ENCODE results near the gene ARHGEF26.

The ARHGEF26 gene

DNA sequence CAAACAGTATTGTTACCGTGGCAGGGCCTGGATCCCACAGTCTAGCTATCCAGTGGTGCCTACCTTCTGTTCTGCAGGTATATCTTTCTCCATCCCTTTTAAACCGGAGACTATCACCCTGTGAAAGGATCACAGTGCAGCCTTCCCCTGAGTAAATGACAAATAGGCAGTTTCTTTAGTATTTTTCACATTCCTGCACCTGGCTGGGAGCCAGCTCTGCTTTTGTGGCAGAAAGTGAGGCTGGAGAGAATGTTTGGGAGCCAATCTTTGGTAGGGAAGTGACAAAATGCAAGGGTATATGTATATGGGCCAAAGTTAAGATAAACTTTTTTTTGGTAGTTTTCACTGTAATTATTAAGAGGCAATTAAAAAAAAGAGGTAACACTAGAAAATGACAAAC lies 54.8 kb downstream of the ARHGEF26 start:
- TF ChIP-seq, protein P1, sequence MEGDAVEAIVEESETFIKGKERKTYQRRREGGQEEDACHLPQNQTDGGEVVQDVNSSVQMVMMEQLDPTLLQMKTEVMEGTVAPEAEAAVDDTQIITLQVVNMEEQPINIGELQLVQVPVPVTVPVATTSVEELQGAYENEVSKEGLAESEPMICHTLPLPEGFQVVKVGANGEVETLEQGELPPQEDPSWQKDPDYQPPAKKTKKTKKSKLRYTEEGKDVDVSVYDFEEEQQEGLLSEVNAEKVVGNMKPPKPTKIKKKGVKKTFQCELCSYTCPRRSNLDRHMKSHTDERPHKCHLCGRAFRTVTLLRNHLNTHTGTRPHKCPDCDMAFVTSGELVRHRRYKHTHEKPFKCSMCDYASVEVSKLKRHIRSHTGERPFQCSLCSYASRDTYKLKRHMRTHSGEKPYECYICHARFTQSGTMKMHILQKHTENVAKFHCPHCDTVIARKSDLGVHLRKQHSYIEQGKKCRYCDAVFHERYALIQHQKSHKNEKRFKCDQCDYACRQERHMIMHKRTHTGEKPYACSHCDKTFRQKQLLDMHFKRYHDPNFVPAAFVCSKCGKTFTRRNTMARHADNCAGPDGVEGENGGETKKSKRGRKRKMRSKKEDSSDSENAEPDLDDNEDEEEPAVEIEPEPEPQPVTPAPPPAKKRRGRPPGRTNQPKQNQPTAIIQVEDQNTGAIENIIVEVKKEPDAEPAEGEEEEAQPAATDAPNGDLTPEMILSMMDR (IDR thresholded peaks at IDR 0.05; ENCODE audit: control insufficient read depth, insufficient read depth, low read depth, low read length, missing control alignments): no peak
- no peak overlapping the region for H3K4me3 ChIP-seq (ENCODE audit: control insufficient read depth, low read depth, low read length)
- DNase-seq (ENCODE audit: low read depth): no peak

DNA sequence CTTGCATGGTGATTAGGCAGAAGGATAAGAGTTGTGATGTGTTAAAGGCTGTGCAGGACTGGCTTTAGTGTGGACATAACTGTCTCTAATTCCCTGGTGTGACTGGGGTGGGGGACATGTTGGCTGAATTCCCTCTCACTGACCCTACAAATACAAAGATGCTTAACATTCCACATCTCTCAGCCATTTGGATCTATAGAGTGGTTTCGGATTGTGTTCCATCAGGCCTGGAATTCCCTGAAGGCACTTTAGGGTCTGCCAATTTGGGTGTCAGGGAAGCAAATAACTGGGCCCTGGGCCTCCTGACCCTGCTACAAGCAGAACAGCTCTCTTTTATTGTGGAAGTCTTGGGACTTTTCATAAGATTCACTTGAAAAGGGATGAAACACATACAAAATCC lies 56.2 kb downstream of the ARHGEF26 start:
- no peak for DNase-seq (ENCODE audit: low read depth)
- TF ChIP-seq, protein P1 (IDR thresholded peaks at IDR 0.05; ENCODE audit: control insufficient read depth, insufficient read depth, low read depth, low read length, missing control alignments): no peak
- no peak overlapping the region for H3K4me3 ChIP-seq (ENCODE audit: control insufficient read depth, low read depth, low read length)

DNA sequence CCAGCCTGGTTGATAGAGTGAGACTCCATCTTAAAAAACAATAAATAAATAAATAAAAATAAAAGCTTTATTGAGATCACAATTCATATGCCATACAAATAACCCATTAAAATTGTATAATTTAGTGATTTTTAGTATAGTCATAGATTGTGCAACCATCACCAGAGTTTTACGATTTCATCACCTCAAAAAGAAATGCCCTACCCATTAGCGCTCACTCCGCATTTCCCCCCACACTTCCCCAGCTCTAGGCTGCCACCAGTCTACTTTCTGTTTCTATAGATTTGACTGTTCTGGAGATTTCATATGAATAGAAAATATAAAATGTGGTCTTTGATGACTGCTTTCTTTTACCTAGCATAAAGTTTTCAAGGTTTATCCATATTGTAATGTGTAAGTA lies 57.0 kb downstream of the ARHGEF26 start:
- TF ChIP-seq, protein P1 (IDR thresholded peaks at IDR 0.05; ENCODE audit: control insufficient read depth, insufficient read depth, low read depth, low read length, missing control alignments): no peak
- DNase-seq (ENCODE audit: low read depth): no peak
- no peak overlapping the region for H3K4me3 ChIP-seq (ENCODE audit: control insufficient read depth, low read depth, low read length)

DNA sequence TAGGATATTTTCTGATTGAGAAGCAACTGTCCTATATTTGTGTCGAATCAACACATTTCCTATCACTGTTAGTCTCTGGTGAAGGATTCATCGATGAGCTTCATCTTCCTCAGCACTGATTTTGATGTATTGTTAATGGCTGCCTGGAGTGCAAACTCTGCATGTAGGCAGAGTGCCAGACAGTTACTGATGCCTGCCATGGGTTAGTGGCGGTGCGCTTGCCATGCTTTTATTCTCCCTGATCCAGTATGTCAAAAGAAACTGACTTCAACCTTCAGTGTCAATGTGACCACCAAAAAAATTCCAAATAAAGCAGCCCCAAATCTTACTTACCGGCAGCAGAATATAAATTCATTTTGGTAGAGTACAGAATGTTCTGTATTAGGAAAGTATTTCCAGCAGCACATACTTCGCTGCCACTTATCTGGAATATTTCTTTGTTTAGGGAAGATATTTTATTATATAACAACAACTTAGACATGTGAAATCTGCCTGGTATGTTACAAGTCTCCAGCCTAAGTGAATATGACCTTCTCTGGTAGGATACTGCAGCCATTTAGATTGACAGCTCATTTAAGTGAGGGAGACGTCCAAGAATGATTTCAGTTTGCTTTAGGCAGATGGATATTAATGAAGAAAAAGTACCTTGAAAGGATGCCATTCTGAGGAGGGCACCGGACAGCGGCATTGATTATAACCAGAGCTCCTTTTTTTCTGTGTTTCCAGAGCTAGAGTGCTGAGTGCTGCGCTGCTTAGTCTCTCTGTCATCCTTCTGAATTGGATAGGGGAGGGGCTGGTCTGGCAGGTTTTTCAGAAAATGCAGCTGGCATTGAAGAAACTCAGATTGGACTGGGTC lies 59.9 kb downstream of the ARHGEF26 start:
- no peak for DNase-seq (ENCODE audit: low read depth)
- TF ChIP-seq, protein P1 (IDR thresholded peaks at IDR 0.05; ENCODE audit: control insufficient read depth, insufficient read depth, low read depth, low read length, missing control alignments): no peak
- no peak overlapping the region for H3K4me3 ChIP-seq (ENCODE audit: control insufficient read depth, low read depth, low read length)

DNA sequence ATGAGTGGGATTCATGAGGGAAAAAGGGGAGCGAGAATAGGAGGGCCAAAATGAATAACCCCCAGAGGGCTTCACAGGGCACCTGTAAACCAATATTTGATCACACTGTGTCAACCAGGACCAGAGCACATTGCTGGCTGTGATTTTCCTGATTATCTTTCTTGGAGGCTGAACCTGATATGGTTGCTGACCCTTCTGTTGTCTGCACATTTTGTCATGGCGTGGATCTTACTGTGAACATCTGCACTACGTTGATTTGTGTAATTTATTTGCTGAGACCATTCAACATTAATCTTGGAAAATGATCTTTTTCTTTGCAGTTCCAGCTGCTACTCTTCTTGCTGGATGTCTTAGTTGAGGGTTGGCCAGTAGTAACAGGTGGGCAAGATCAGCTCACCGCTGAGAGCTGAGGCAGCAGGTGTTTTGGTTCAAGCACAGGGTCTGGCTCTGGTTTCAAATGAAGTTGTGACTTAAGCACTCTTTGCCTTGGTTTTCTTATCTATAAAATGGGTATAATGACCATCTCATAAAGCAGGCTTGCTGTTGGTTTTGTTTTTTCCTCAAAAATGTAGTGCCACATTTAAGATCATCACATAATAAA lies 61.2 kb downstream of the ARHGEF26 start:
- TF ChIP-seq, protein P1 (IDR thresholded peaks at IDR 0.05; ENCODE audit: control insufficient read depth, insufficient read depth, low read depth, low read length, missing control alignments): no peak
- no peak for DNase-seq (ENCODE audit: low read depth)
- H3K4me3 ChIP-seq (ENCODE audit: control insufficient read depth, low read depth, low read length): no peak overlapping the region

DNA sequence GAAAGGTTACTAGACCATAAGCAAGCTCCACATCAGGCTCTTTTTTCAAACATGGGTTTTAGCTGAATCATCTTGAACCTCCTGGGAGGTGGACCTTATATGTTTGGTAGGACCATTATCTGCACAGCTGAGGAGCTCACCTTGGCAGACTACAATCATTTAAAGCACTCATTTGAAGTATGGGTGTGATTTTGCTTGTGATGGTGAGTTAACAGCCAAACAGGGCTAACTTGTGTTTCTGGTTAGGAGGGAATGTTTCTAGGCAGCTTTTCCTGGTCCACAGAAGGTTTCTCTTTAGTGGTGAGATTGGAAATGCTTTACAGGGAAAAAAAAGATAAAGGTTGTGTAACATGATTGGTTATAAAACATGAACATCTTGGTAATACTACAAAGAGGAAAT lies 61.8 kb downstream of the ARHGEF26 start:
- no peak for DNase-seq (ENCODE audit: low read depth)
- TF ChIP-seq, protein P1 (IDR thresholded peaks at IDR 0.05; ENCODE audit: control insufficient read depth, insufficient read depth, low read depth, low read length, missing control alignments): no peak
- no peak overlapping the region for H3K4me3 ChIP-seq (ENCODE audit: control insufficient read depth, low read depth, low read length)

Data from AG09309 (cell line).